ENCODE results near the gene C8G. TPM values are rescaled to one million over a fixed set of nuclear protein-coding genes. Genes with fewer than 3 reads are reported as not detected.

C8G gene
- total and polyA plus RNA-seq, 9 of the 15 experiments (the other 6 are each of a cell fraction or from before 2014, with no cell fraction given) = 0.35 to 5.9 (median 2.7) TPM; not detected in 2

DNA sequence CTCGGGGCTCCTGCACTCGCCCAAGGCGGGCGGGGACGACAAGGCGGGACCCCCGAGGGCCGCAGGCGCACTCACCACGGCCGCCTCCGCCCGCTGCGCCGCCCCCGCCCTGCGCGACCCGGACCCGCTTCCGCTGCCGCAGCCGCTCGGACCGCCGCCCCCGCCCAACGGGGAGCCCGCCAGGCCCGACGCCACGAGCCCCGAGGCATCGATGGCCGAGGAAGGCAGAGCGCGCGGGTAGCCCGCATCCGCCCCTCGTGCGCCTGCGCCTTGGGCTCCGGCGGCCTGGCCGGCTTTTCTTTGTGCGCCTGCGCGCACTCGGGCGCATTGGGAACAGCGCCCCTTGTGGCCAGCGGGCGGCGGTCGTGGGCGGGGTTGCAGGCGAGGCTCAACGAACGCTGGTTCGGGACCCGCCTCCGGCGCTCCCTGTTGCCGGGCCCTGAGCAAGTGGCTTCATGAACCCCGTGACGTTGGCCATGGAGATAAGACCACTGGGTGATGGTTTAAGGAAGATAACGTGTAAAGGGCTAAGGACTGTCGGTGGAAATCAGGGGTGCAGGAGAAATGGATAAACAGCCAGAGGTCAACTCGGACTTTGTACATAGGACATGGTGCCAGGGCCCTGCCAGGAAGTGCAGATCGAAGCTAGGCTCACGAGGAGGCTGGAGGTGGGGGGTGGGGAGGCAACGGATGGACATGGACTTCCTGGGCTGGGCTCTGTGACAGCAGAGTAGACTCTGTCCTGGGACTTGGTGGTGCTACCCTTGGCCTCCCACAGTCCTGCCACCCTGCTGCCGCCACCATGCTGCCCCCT, at the start of gene C8G, which contains the start of gene FBXW5 (continued):
- TF ChIP-seq, protein P1, sequence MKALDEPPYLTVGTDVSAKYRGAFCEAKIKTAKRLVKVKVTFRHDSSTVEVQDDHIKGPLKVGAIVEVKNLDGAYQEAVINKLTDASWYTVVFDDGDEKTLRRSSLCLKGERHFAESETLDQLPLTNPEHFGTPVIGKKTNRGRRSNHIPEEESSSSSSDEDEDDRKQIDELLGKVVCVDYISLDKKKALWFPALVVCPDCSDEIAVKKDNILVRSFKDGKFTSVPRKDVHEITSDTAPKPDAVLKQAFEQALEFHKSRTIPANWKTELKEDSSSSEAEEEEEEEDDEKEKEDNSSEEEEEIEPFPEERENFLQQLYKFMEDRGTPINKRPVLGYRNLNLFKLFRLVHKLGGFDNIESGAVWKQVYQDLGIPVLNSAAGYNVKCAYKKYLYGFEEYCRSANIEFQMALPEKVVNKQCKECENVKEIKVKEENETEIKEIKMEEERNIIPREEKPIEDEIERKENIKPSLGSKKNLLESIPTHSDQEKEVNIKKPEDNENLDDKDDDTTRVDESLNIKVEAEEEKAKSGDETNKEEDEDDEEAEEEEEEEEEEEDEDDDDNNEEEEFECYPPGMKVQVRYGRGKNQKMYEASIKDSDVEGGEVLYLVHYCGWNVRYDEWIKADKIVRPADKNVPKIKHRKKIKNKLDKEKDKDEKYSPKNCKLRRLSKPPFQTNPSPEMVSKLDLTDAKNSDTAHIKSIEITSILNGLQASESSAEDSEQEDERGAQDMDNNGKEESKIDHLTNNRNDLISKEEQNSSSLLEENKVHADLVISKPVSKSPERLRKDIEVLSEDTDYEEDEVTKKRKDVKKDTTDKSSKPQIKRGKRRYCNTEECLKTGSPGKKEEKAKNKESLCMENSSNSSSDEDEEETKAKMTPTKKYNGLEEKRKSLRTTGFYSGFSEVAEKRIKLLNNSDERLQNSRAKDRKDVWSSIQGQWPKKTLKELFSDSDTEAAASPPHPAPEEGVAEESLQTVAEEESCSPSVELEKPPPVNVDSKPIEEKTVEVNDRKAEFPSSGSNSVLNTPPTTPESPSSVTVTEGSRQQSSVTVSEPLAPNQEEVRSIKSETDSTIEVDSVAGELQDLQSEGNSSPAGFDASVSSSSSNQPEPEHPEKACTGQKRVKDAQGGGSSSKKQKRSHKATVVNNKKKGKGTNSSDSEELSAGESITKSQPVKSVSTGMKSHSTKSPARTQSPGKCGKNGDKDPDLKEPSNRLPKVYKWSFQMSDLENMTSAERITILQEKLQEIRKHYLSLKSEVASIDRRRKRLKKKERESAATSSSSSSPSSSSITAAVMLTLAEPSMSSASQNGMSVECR (CRISPR knock-in tag; IDR thresholded peaks at IDR 0.05) = peak; percentile 62; the same call in 1 of the 2 replicates
- TF ChIP-seq, protein P2, sequence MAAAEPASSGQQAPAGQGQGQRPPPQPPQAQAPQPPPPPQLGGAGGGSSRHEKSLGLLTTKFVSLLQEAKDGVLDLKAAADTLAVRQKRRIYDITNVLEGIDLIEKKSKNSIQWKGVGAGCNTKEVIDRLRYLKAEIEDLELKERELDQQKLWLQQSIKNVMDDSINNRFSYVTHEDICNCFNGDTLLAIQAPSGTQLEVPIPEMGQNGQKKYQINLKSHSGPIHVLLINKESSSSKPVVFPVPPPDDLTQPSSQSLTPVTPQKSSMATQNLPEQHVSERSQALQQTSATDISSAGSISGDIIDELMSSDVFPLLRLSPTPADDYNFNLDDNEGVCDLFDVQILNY (CRISPR knock-in tag; IDR thresholded peaks at IDR 0.05) = no peak
- TF ChIP-seq NR3C1 (CRISPR knock-in tag; IDR thresholded peaks at IDR 0.05) = no peak
- no peak for TF ChIP-seq KAT2B (IDR thresholded peaks at IDR 0.05; ENCODE audit: low read depth, low read length)
- no peak for TF ChIP-seq ID3 (CRISPR knock-in tag; IDR thresholded peaks at IDR 0.05)
- peak; percentile 66 for TF ChIP-seq ID3 (tag; IDR thresholded peaks at IDR 0.05)
- TF ChIP-seq ZBTB1 (CRISPR knock-in tag; IDR thresholded peaks at IDR 0.05; ENCODE audit: borderline replicate concordance, low read depth) = no peak
- TF ChIP-seq, protein P3, sequence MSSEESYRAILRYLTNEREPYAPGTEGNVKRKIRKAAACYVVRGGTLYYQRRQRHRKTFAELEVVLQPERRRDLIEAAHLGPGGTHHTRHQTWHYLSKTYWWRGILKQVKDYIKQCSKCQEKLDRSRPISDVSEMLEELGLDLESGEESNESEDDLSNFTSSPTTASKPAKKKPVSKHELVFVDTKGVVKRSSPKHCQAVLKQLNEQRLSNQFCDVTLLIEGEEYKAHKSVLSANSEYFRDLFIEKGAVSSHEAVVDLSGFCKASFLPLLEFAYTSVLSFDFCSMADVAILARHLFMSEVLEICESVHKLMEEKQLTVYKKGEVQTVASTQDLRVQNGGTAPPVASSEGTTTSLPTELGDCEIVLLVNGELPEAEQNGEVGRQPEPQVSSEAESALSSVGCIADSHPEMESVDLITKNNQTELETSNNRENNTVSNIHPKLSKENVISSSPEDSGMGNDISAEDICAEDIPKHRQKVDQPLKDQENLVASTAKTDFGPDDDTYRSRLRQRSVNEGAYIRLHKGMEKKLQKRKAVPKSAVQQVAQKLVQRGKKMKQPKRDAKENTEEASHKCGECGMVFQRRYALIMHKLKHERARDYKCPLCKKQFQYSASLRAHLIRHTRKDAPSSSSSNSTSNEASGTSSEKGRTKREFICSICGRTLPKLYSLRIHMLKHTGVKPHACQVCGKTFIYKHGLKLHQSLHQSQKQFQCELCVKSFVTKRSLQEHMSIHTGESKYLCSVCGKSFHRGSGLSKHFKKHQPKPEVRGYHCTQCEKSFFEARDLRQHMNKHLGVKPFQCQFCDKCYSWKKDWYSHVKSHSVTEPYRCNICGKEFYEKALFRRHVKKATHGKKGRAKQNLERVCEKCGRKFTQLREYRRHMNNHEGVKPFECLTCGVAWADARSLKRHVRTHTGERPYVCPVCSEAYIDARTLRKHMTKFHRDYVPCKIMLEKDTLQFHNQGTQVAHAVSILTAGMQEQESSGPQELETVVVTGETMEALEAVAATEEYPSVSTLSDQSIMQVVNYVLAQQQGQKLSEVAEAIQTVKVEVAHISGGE (CRISPR knock-in tag; IDR thresholded peaks at IDR 0.05) = peak in 2 of 3 experiments; percentile 14 to 89; a peak in 2 of 6 replicates
- TF ChIP-seq NCOA4 (IDR thresholded peaks at IDR 0.05; ENCODE audit: partially characterized antibody) = no peak
- TF ChIP-seq ZBTB7A (IDR thresholded peaks at IDR 0.05; ENCODE audit: borderline replicate concordance, control insufficient read depth, low read depth, low read length) = peak; percentile 88; the same call in 1 of the 2 replicates
- no peak for TF ChIP-seq ZNF121 (CRISPR knock-in tag; conservative IDR thresholded peaks at IDR 0.05)
- no peak for TF ChIP-seq PHF8 (IDR thresholded peaks at IDR 0.05; ENCODE audit: borderline replicate concordance, low read length)
- no peak for TF ChIP-seq CHD4 (IDR thresholded peaks at IDR 0.05; ENCODE audit: insufficient read depth, insufficient replicate concordance, low read depth, low read length, poor library complexity, severe bottlenecking)
